HepG2 (cell line): ENCODE results near the gene SSC4D. TPM values are rescaled to one million over a fixed set of nuclear protein-coding genes. Genes with fewer than 3 reads are reported as not detected.

Experiments used
- ATAC-seq: fragments of 200-7000 bp; cut with Tn5 transposase; 3 replicates; pipeline ENCODE4 v1.9.1; 2020; ENCODE audit warnings: mild to moderate bottlenecking, moderate library complexity
- BruUV-seq: library from RNA; stranded (reverse); fragments of 400-500 nt; replicated peaks from 2 replicates; lab custom pipeline; 2021; lab: Mats Ljungman, UMichigan
- CTCF ChIA-PET: fragments of 300-600 bp; formaldehyde crosslinking; extraction: SDS; loops from one replicate; lab custom pipeline; 2021; ENCODE audit warnings: low total read pairs, inconsistent platforms, low intra/inter-chr PET ratio; lab: Yijun Ruan, JAX
- POLR2A ChIA-PET: fragments of 350-600 bp; sonication (Branson Sonifier 250); formaldehyde crosslinking; loops from one replicate; lab custom pipeline; 2020; ENCODE audit warnings: antibody characterized with exemption, inconsistent platforms; lab: Yijun Ruan, JAX
- DNase-seq: peaks from one replicate; pipeline ENCODE4 v3.0.0-alpha.2; 2015; ENCODE audit warnings: low spot score
- FAIRE-seq: peaks from 3 replicates; lab custom pipeline; 2011; peaks lifted over from hg19 to GRCh38; lab: Jason Lieb, UNC
- H2AFZ ChIP-seq: one replicate; pipeline ENCODE4 v1.6.1; 2011; ENCODE audit warnings: low read length, inconsistent platforms
- H3K27ac ChIP-seq: fragments of 300-600 bp; 3 replicates; pipeline ENCODE4 v1.8.0; 2011; ENCODE audit warnings: mixed run types, mild to moderate bottlenecking, mixed read lengths, low read length, inconsistent platforms; ENCODE audit not compliant: insufficient read depth; ENCODE audit errors: extremely low read length
- H3K27me3 ChIP-seq, 2 experiments: fragments of 200-600 bp in 1 of 2; 2 replicates in 1 of 2; 3 replicates in 1 of 2; pipeline versions ENCODE4 v1.6.0 to v1.8.0; 2011; ENCODE audit warnings: low read length in 2 of 2, mild to moderate bottlenecking in 2 of 2, moderate library complexity in 2 of 2, inconsistent platforms in 1 of 2; ENCODE audit not compliant: insufficient read depth in 2 of 2, control insufficient read depth in 1 of 2
- H3K36me3 ChIP-seq, 2 experiments: fragments of 200-600 bp in 1 of 2; replicated peaks in 1 of 2; 2 replicates in 1 of 2; 3 replicates in 1 of 2; pipeline versions ENCODE4 v1.5.1 to v1.8.0; 2011; ENCODE audit warnings: low read length in 2 of 2, inconsistent platforms in 1 of 2; ENCODE audit not compliant: insufficient read depth in 2 of 2, control insufficient read depth in 1 of 2
- H3K4me1 ChIP-seq: 2 replicates; pipeline ENCODE4 v1.5.1; 2012; ENCODE audit warnings: low read length, inconsistent platforms; ENCODE audit not compliant: insufficient read depth
- H3K4me2 ChIP-seq: 2 replicates; pipeline ENCODE4 v1.6.0; 2011; ENCODE audit warnings: low read depth, low read length, inconsistent platforms
- H3K4me3 ChIP-seq, 3 experiments: fragments of 200-600 bp in 1 of 3; sonication (generic), shearing (Covaris generic) in 1 of 3; replicated peaks in 1 of 3; 2 replicates each; pipeline ENCODE4 v1.5.1; 2011 to 2016; ENCODE audit warnings: low read length in 3 of 3, inconsistent platforms in 2 of 3, low read depth in 2 of 3, mild to moderate bottlenecking in 2 of 3, control low read depth in 1 of 3, mixed read lengths in 1 of 3; ENCODE audit not compliant: insufficient read depth in 1 of 3
- H3K79me2 ChIP-seq: one replicate; pipeline ENCODE4 v1.6.1; 2011; ENCODE audit warnings: low read length, inconsistent platforms; ENCODE audit not compliant: insufficient read depth
- H3K9ac ChIP-seq: 2 replicates; pipeline ENCODE4 v1.6.0; 2011; ENCODE audit warnings: mild to moderate bottlenecking, low read depth, low read length, inconsistent platforms; ENCODE audit not compliant: insufficient read depth
- H3K9me3 ChIP-seq: 2 replicates; pipeline ENCODE4 v1.5.1; 2012; ENCODE audit warnings: mild to moderate bottlenecking, low read length
- H4K20me1 ChIP-seq: 2 replicates; pipeline ENCODE4 v1.6.0; 2011; ENCODE audit warnings: inconsistent platforms, mild to moderate bottlenecking, low read length, moderate library complexity; ENCODE audit not compliant: insufficient read depth
- DNMT3B ChIP-seq: conservative IDR thresholded peaks from 2 replicates; pipeline ENCODE4 v1.6.1; 2016; ENCODE audit warnings: missing biosample characterization, control low read depth
- FOXO1 ChIP-seq: sonication (generic); formaldehyde crosslinking; IDR thresholded peaks from 2 replicates; pipeline ENCODE4 v1.4.0; 2020; ENCODE audit warnings: missing genetic modification reagents
- HDAC1 ChIP-seq: sonication (generic); formaldehyde crosslinking; IDR thresholded peaks from 2 replicates; pipeline ENCODE4 v1.5.1; 2020; ENCODE audit warnings: mild to moderate bottlenecking, missing genetic modification reagents
- LRRFIP1 ChIP-seq: sonication (generic); formaldehyde crosslinking; conservative IDR thresholded peaks from 2 replicates; pipeline ENCODE4 v1.4.0; 2020; ENCODE audit warnings: missing genetic modification reagents
- MAX ChIP-seq: IDR thresholded peaks from 2 replicates; pipeline ENCODE4 v1.6.1; 2012; ENCODE audit warnings: inconsistent platforms
- TOPORS ChIP-seq: sonication (generic); formaldehyde crosslinking; IDR thresholded peaks from 2 replicates; pipeline ENCODE4 v1.8.0; 2023; ENCODE audit warnings: mild to moderate bottlenecking, missing genetic modification reagents
- ZNF264 ChIP-seq: sonication (generic); formaldehyde crosslinking; IDR thresholded peaks from 2 replicates; pipeline ENCODE4 v1.4.0; 2020; ENCODE audit warnings: missing genetic modification reagents
- ZNF883 ChIP-seq: sonication (generic); formaldehyde crosslinking; IDR thresholded peaks from 2 replicates; pipeline ENCODE4 v1.5.1; 2020; ENCODE audit warnings: mild to moderate bottlenecking, missing genetic modification reagents; ENCODE audit errors: not compliant biosample characterization
- WGBS: methylation state at CpG from one replicate; pipeline ENCODE4 v1.1.6; 2017; ENCODE audit warnings: low lambda C conversion rate; 5-methylcytosine and 5-hydroxymethylcytosine counted together
- in situ Hi-C: cut with HindIII; loops from 2 replicates; pipeline ENCODE4 v1.10.0; 2017; ENCODE audit warnings: low pct_unique_long_range_greater_than_20kb; ENCODE audit not compliant: extremely low pct_ligation_motif_present
- intact Hi-C: fragments of 100-400 bp; cut with micrococcal nuclease; formaldehyde crosslinking; loops from one replicate; pipeline ENCODE4 v1.10.0; 2022; ENCODE audit not compliant: unreplicated experiment
- polyA plus RNA-seq, 8 experiments: library from polyadenylated mRNA; depleted of rRNA in 3 of 8; stranded (reverse) in 7 of 8; unstranded in 1 of 8; fragments of >200 nt; fragmentation: Illumina TruSeq in 4 of 8; extraction: Trizol in 4 of 8; gene quantifications; 2 replicates each; pipeline versions ENCODE4 v1.2.1 to v1.2.3, GENCODE V29; 2011 to 2016; ENCODE audit warnings: low read depth in 4 of 8, missing spikeins in 1 of 8, mixed read lengths in 1 of 8; ENCODE audit not compliant: insufficient read depth in 1 of 8
- total RNA-seq, 5 experiments: library from RNA; depleted of rRNA; stranded (reverse); fragments of >200 nt; fragmentation: Illumina TruSeq; extraction: Trizol; gene quantifications; 2 replicates each; pipeline ENCODE4 v1.2.3, GENCODE V29; 2016; ENCODE audit warnings: low read depth in 1 of 5

The SSC4D gene
- total and polyA plus RNA-seq, 2 of the 13 experiments (the other 11 are each of a cell fraction or from before 2014, with no cell fraction given): 33.3 to 63.8 TPM

DNA sequence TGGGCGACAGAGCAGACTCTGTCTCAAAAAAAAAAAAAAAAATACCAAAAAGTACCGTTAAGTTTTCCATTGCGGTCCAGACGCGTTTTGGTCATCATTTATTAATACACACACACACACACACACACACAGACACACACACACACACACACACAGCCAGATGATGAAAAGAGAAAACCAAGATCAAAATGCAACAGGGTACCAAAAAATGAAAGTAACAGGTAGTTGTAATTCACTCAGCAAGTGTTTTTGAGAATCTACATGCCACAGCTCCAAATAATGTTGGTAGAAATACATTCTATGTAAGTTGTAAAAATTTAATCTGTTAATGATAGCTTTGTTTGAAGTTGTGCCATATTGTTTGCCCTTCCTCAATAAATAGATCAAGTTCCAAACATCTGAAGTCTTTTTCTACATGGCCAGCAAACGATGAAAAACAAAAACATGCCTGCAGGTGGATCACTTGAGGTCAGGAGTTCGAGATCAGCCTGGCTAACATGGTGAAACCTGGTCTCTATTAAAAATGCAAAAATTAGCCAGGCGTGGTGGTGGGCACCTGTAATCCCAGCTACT, 60.1 kb downstream of the SSC4D start:
- intact Hi-C loops: no loop called here
- DNase-seq (no peak), ATAC-seq (no peak), FAIRE-seq (no peak)
- Histone ChIP-seq H3K27me3 (no peaks in the 10 kb centered on the region), H3K36me3 (peaks cover 13 to 59% of the 10 kb centered on the region in 2 experiments), H3K9me3 (no peaks in the 10 kb centered on the region), H3K79me2 (peaks cover 82% of the 10 kb centered on the region), H3K4me3 (no peak overlapping the region), H2AFZ (no peak overlapping the region), H3K27ac (no peak overlapping the region), H4K20me1 (peaks cover 47% of the 10 kb centered on the region), H3K9ac (no peak overlapping the region), H3K4me2 (no peak overlapping the region), H3K4me1 (peaks cover 86% of the 10 kb centered on the region)
- in situ Hi-C loops: no loop called here
- CTCF ChIA-PET: no interaction called here
- no peak for TF ChIP-seq HDAC1 (CRISPR knock-in tag)
- no peak for TF ChIP-seq MAX
- no peak for TF ChIP-seq ZNF264 (CRISPR knock-in tag)
- no peak for TF ChIP-seq LRRFIP1
- TF ChIP-seq FOXO1 (CRISPR knock-in tag): no peak
- no peak for TF ChIP-seq TOPORS (CRISPR knock-in tag)
- TF ChIP-seq ZNF883 (CRISPR knock-in tag): no peak
- no peak for TF ChIP-seq DNMT3B (CRISPR knock-in tag)
- 89% methylated on average over 8 of the region's 8 CpGs for WGBS
- BruUV-seq: no TSS peak
- POLR2A ChIA-PET: interaction anchor here (2.9 kb wide), 1 partner anchor 10 kb away, joined by 20 read pairs; the partner anchor contains the start of gene YWHAG
